B cell (primary cell): Measurements from ENCODE around the gene ARHGEF19. TPM values are rescaled to one million over a fixed set of nuclear protein-coding genes. Genes with fewer than 3 reads are reported as not detected.

Experiments
- ATAC-seq: fragments of 200-7000 bp; cut with Tn5 transposase; one replicate; pipeline ENCODE4 v1.10.0; 2021; ENCODE audit warnings: low read depth, mild to moderate bottlenecking, moderate number of reproducible peaks, moderate library complexity
- CTCF ChIA-PET: fragments of 350-600 bp; sonication (Branson Sonifier 250); formaldehyde crosslinking; loops from one replicate; lab custom pipeline; 2021; ENCODE audit warnings: antibody characterized with exemption, inconsistent platforms; lab: Charles Lee
- POLR2A ChIA-PET: fragments of 350-600 bp; sonication (Branson Sonifier 250); formaldehyde crosslinking; loops from one replicate; lab custom pipeline; 2021; ENCODE audit warnings: antibody characterized with exemption; lab: Charles Lee
- DNase-seq: peaks from one replicate; pipeline ENCODE4 v3.0.0; 2013
- H2AFZ ChIP-seq: 2 replicates; pipeline ENCODE4 v1.6.1; 2012; ENCODE audit warnings: mild to moderate bottlenecking, low read depth, low read length; ENCODE audit not compliant: insufficient read depth, poor library complexity, severe bottlenecking
- H3K27ac ChIP-seq, 2 donors: 1 replicate in 1 of 2; 2 replicates in 1 of 2; pipeline ENCODE4 v1.5.1; 2012 to 2013; ENCODE audit warnings: low read length in 2 of 2, mild to moderate bottlenecking in 2 of 2, moderate library complexity in 1 of 2
- H3K27me3 ChIP-seq, 4 experiments: fragments of 200-600 bp in 1 of 4; sonication (generic) in 1 of 4; replicated peaks in 1 of 4; 1 replicate in 2 of 4; 2 replicates in 2 of 4; pipeline versions ENCODE4 v1.6.1 to v1.7.0; 2013 to 2016; ENCODE audit warnings: low read length in 3 of 4, mild to moderate bottlenecking in 2 of 4, mixed read lengths in 1 of 4, moderate library complexity in 1 of 4; ENCODE audit not compliant: insufficient read depth in 4 of 4, control insufficient read depth in 3 of 4; ENCODE audit errors: control extremely low read depth in 1 of 4
- H3K36me3 ChIP-seq, 2 experiments: replicated peaks in 1 of 2; 1 replicate in 1 of 2; 2 replicates in 1 of 2; pipeline versions ENCODE4 v1.6.1 to v1.7.1; 2013; ENCODE audit warnings: low read length in 1 of 2; ENCODE audit not compliant: insufficient read depth in 2 of 2, control insufficient read depth in 1 of 2; ENCODE audit errors: control extremely low read depth in 1 of 2, extremely low read depth in 1 of 2
- H3K4me1 ChIP-seq, 2 donors: fragments of 200-600 bp in 1 of 2; sonication (generic) in 1 of 2; 1 replicate in 1 of 2; 2 replicates in 1 of 2; pipeline versions ENCODE4 v1.5.1 to v1.6.1; 2013 to 2017; ENCODE audit warnings: low read length in 2 of 2; ENCODE audit not compliant: control insufficient read depth in 2 of 2, insufficient read depth in 2 of 2
- H3K4me2 ChIP-seq: replicated peaks from 2 replicates; pipeline ENCODE3; 2012; ENCODE audit warnings: mild to moderate bottlenecking, low read depth, low read length; ENCODE audit not compliant: poor library complexity, severe bottlenecking
- H3K4me3 ChIP-seq, 5 experiments: fragments of 200-600 bp in 1 of 5; sonication (generic) in 1 of 5; 1 replicate in 3 of 5; 2 replicates in 2 of 5; pipeline versions ENCODE4 v1.5.1 to v1.7.0; 2011 to 2016; ENCODE audit warnings: low read length in 4 of 5, mild to moderate bottlenecking in 4 of 5, low read depth in 2 of 5, control low read depth in 1 of 5, moderate library complexity in 1 of 5; ENCODE audit not compliant: insufficient read depth in 1 of 5; ENCODE audit errors: control extremely low read depth in 1 of 5, extremely low read depth in 1 of 5
- H3K79me2 ChIP-seq: fragments of 200-600 bp; sonication (generic); one replicate; pipeline ENCODE4 v1.6.0; 2016; ENCODE audit warnings: low read length; ENCODE audit not compliant: control insufficient read depth, insufficient read depth
- H3K9ac ChIP-seq: fragments of 200-600 bp; sonication (generic); 2 replicates; pipeline ENCODE4 v1.6.1; 2017; ENCODE audit warnings: mild to moderate bottlenecking, low read length, moderate library complexity
- H3K9me3 ChIP-seq, 3 donors: one replicate each; pipeline versions ENCODE4 v1.6.1 to v1.7.1; 2013; ENCODE audit warnings: low read length in 2 of 3; ENCODE audit not compliant: control insufficient read depth in 2 of 3, insufficient read depth in 1 of 3; ENCODE audit errors: control extremely low read depth in 1 of 3
- H4K20me1 ChIP-seq: 2 replicates; pipeline ENCODE4 v1.6.0; 2012; ENCODE audit warnings: mild to moderate bottlenecking, low read length; ENCODE audit not compliant: insufficient read depth, control insufficient read depth, poor library complexity, severe bottlenecking
- H3K27ac Mint-ChIP-seq: one replicate; pipeline ENCODE4 v1.8.0; 2021; ENCODE audit warnings: mixed read lengths
- H3K27me3 Mint-ChIP-seq: one replicate; pipeline ENCODE4 v1.8.0; 2021; ENCODE audit warnings: mixed read lengths
- H3K4me1 Mint-ChIP-seq: one replicate; pipeline ENCODE4 v1.8.0; 2021; ENCODE audit warnings: mixed read lengths
- H3K4me3 Mint-ChIP-seq: one replicate; pipeline ENCODE4 v1.8.0; 2021; ENCODE audit warnings: mixed read lengths
- H3K9me3 Mint-ChIP-seq: one replicate; pipeline ENCODE4 v1.8.0; 2022; ENCODE audit warnings: mixed read lengths; ENCODE audit not compliant: insufficient read depth
- EZH2 ChIP-seq: IDR thresholded peaks from 2 replicates; pipeline ENCODE4 v1.6.1; 2012; ENCODE audit warnings: borderline replicate concordance, low read depth, mild to moderate bottlenecking, moderate library complexity, low read length; ENCODE audit not compliant: insufficient read depth, poor library complexity, severe bottlenecking
- WGBS: methylation state at CpG from one replicate; pipeline ENCODE4 v1.1.5; 2013; ENCODE audit warnings: missing lambda C conversion rate; ENCODE audit not compliant: insufficient coverage; 5-methylcytosine and 5-hydroxymethylcytosine counted together
- intact Hi-C: fragments of 100-400 bp; cut with micrococcal nuclease; formaldehyde crosslinking; loops from one replicate; pipeline ENCODE4 v1.10.0; 2022
- polyA plus RNA-seq: library from polyadenylated mRNA; depleted of rRNA; stranded (reverse); fragments of >200 nt; gene quantifications from 2 replicates; pipeline ENCODE4 v1.2.3, GENCODE V29; 2012
- total RNA-seq, 2 donors: library from RNA; stranded (reverse); fragments of 120-200 nt in 1 of 2; gene quantifications; 1 replicate in 1 of 2; 2 replicates in 1 of 2; pipeline versions ENCODE4 v1.2.3 to v1.2.4, GENCODE V29; 2013 to 2022
- TF ChIP-seq, protein P1 (sequence below): fragments of 200-600 bp; IDR thresholded peaks from one replicate; pipeline ENCODE4 v1.8.0; 2022; ENCODE audit warnings: antibody characterized with exemption, mild to moderate bottlenecking

Gene ARHGEF19
- total and polyA plus RNA-seq, 2 donors (not counting 1 experiment from before 2014, with no cell fraction given) = 13.9 to 20.9 TPM

GRCh38 chr1:16172218-16172830 lies 40.1 kb downstream of the ARHGEF19 start:
- H4K20me1 ChIP-seq = no peaks in the 10 kb centered on the region
- H3K4me2 ChIP-seq = no peak overlapping the region
- no peak overlapping the region for H2AFZ ChIP-seq
- Mint-ChIP-seq H3K27ac (no peak overlapping the region), H3K4me1 (peaks cover 19% of the 10 kb centered on the region), H3K27me3 (peaks cover 23% of the 10 kb centered on the region), H3K4me3 (no peak overlapping the region), H3K9me3 (no peaks in the 10 kb centered on the region)
- H3K27ac ChIP-seq = no peak overlapping the region
- intact Hi-C loops = no loop called here
- H3K4me3 ChIP-seq = no peak overlapping the region
- ChIA-PET CTCF (interaction anchor here (1.2 to 1.5 kb wide), 2 partner anchors 14 to 94 kb away, joined by 3 read pairs; no protein-coding TSS in a partner anchor), POLR2A (no interaction called here)
- TF ChIP-seq, protein P1, sequence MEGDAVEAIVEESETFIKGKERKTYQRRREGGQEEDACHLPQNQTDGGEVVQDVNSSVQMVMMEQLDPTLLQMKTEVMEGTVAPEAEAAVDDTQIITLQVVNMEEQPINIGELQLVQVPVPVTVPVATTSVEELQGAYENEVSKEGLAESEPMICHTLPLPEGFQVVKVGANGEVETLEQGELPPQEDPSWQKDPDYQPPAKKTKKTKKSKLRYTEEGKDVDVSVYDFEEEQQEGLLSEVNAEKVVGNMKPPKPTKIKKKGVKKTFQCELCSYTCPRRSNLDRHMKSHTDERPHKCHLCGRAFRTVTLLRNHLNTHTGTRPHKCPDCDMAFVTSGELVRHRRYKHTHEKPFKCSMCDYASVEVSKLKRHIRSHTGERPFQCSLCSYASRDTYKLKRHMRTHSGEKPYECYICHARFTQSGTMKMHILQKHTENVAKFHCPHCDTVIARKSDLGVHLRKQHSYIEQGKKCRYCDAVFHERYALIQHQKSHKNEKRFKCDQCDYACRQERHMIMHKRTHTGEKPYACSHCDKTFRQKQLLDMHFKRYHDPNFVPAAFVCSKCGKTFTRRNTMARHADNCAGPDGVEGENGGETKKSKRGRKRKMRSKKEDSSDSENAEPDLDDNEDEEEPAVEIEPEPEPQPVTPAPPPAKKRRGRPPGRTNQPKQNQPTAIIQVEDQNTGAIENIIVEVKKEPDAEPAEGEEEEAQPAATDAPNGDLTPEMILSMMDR = no peak
- no peak for TF ChIP-seq EZH2
- peaks cover 16 to 24% of the 10 kb centered on the region in 2 donors for H3K4me1 ChIP-seq
- no peaks in the 10 kb centered on the region for H3K9me3 ChIP-seq
- no peak for DNase-seq
- ATAC-seq = no peak
- H3K9ac ChIP-seq = no peak overlapping the region
- H3K36me3 ChIP-seq = no peaks in the 10 kb centered on the region
- no peaks in the 10 kb centered on the region for H3K79me2 ChIP-seq
- 86% methylated on average over 8 of the region's 15 CpGs for WGBS
- peaks cover 0 to 38% (median 6%) of the 10 kb centered on the region in 4 experiments for H3K27me3 ChIP-seq
